ENCODE measurements around the gene GNPTAB. TPM values are rescaled to one million over a fixed set of nuclear protein-coding genes. Genes with fewer than 3 reads are reported as not detected.

Gene GNPTAB
- total and polyA plus RNA-seq, 2 of the 4 experiments (the other 2 are of a cell fraction): 16.0 to 24.2 TPM

GRCh38 chr12:101761350-101761749 is 69.4 kb downstream of the GNPTAB start:
- Histone ChIP-seq H4K8ac (ENCODE audit: low read depth in 2 of 2, low read length in 2 of 2) (no peak overlapping the region), H4K91ac (ENCODE audit: insufficient read depth, low read depth, low read length) (no peak overlapping the region), H4K5ac (ENCODE audit: low read depth, low read length) (no peak overlapping the region), H4K20me1 (ENCODE audit: insufficient read depth, low read length) (no peaks in the 10 kb centered on the region), H2BK120ac (ENCODE audit: low read depth, low read length) (no peak overlapping the region), H2BK15ac (ENCODE audit: low read depth, low read length) (no peak overlapping the region), H2AFZ (replicated peaks; ENCODE audit: low read length, poor library complexity) (no peak overlapping the region), H3K27me3 (ENCODE audit: control insufficient read depth, insufficient read depth, low read length) (no peaks in the 10 kb centered on the region), H3K4ac (ENCODE audit: low read depth, low read length) (no peak overlapping the region), H3K14ac (replicated peaks; ENCODE audit: low read depth, low read length) (no peak overlapping the region), H2AK9ac (replicated peaks; ENCODE audit: low read depth, low read length, poor library complexity) (no peak overlapping the region), H2BK5ac (ENCODE audit: low read depth, low read length, poor library complexity, severe bottlenecking) (no peak overlapping the region), H3K18ac (ENCODE audit: low read depth, low read length) (no peak overlapping the region), H3K23ac (ENCODE audit: low read depth, low read length) (no peak overlapping the region), H3K4me3 (ENCODE audit: insufficient read depth, low read depth, low read length) (no peak overlapping the region), H2BK20ac (ENCODE audit: low read depth, low read length) (no peak overlapping the region), H3K4me1 (ENCODE audit: control insufficient read depth, insufficient read depth, low read length) (no peaks in the 10 kb centered on the region), H3K4me2 (ENCODE audit: low read depth, low read length) (no peak overlapping the region), H3K56ac (ENCODE audit: extremely low read depth, insufficient read depth, low read length) (no peak overlapping the region), H3K9ac (ENCODE audit: low read depth, low read length) (no peak overlapping the region), H3K79me1 (ENCODE audit: low read depth in 1 of 2, low read length in 2 of 2) (no peaks in the 10 kb centered on the region), H3K27ac (ENCODE audit: insufficient read depth, low read length) (no peak overlapping the region), H2AK5ac (ENCODE audit: low read depth, low read length) (no peak overlapping the region), H3K9me1 (ENCODE audit: insufficient read depth, low read length) (no peaks in the 10 kb centered on the region; the same call in 1 of the 2 replicates), H3K9me3 (ENCODE audit: control insufficient read depth, insufficient read depth, low read length) (no peaks in the 10 kb centered on the region), H3K36me3 (ENCODE audit: control insufficient read depth, insufficient read depth, low read length) (peaks cover 9% of the 10 kb centered on the region)
- POLR2A ChIA-PET (ENCODE audit: unreplicated experiment): no interaction called here
- ATAC-seq (ENCODE audit: low read depth) (peak; percentile 35), DNase-seq (peak; percentile 79)
- TF ChIP-seq BHLHE40 (IDR thresholded peaks at IDR 0.05; ENCODE audit: low read depth, low read length) (peak; percentile 61; the same call in 1 of the 2 replicates), CTCF (conservative IDR thresholded peaks at IDR 0.05; ENCODE audit: low read depth, low read length) (no peak), CEBPB (IDR thresholded peaks at IDR 0.05; ENCODE audit: low read depth, low read length) (peak; percentile 64), RAD21 (IDR thresholded peaks at IDR 0.05; ENCODE audit: low read length) (no peak)
- in situ Hi-C loops (cut with MboI; ENCODE audit: low sequenced_read_pairs): loop anchor here (10.0 kb wide), 1 partner anchor 347 kb away; no protein-coding TSS in a partner anchor
- BruUV-seq (replicated peaks): no TSS peak
- dilution Hi-C loops (cut with HindIII; ENCODE audit: low sequenced_read_pairs, unreplicated experiment): no loop called here
- intact Hi-C loops (cut with micrococcal nuclease): loop anchor here (5.0 kb wide), 1 partner anchor 269 kb away; no protein-coding TSS in a partner anchor
- no CpG with 5 or more reads among the region's 5 CpGs for WGBS, 2 experiments (ENCODE audit: extremely low coverage in 2 of 2, insufficient read length in 1 of 2)
- CTCF ChIA-PET: interaction anchor here (0.6 kb wide), 1 partner anchor 128 kb away, joined by 3 read pairs; no protein-coding TSS in a partner anchor
